Suprapubic skin (tissue), 4 donors: Measurements from ENCODE around the gene MAP2K1. TPM values are rescaled to one million over a fixed set of nuclear protein-coding genes. Genes with fewer than 3 reads are reported as not detected.
A peak's percentile ranks its signal among the peaks of the same experiment; 100 is the strongest.

ENCODE experiments used
- DNase-seq, 2 donors: peaks; one replicate each; pipeline ENCODE4 v3.0.0-alpha.2; 2019; ENCODE audit warnings: low spot score in 2 of 2
- H3K27ac ChIP-seq: fragments of 200-600 bp; sonication (generic); one replicate; pipeline ENCODE4 v1.5.1; 2019
- H3K27me3 ChIP-seq: fragments of 200-600 bp; sonication (generic); one replicate; pipeline ENCODE4 v1.5.1; 2019
- H3K36me3 ChIP-seq: fragments of 200-600 bp; sonication (generic); one replicate; pipeline ENCODE4 v1.5.1; 2019
- H3K4me1 ChIP-seq: fragments of 200-600 bp; sonication (generic); one replicate; pipeline ENCODE4 v1.5.1; 2019
- H3K4me3 ChIP-seq: fragments of 200-600 bp; sonication (generic); one replicate; pipeline ENCODE4 v1.5.1; 2019; ENCODE audit warnings: mild to moderate bottlenecking
- H3K9me3 ChIP-seq: fragments of 200-600 bp; sonication (generic); one replicate; pipeline ENCODE4 v1.5.1; 2019
- CTCF ChIP-seq, 2 donors: fragments of 200-600 bp in 1 of 2; fragments of 450-650 bp in 1 of 2; sonication (generic) in 1 of 2; IDR thresholded peaks; one replicate each; pipeline ENCODE4 v1.5.1; 2016 to 2019; ENCODE audit warnings: antibody characterized with exemption in 2 of 2, mild to moderate bottlenecking in 1 of 2, moderate library complexity in 1 of 2
- EP300 ChIP-seq: sonication (generic); formaldehyde crosslinking; IDR thresholded peaks from one replicate; pipeline ENCODE4 v1.6.1; 2017; ENCODE audit warnings: antibody characterized with exemption
- POLR2A ChIP-seq, 2 donors: fragments of 450-650 bp; IDR thresholded peaks; one replicate each; pipeline ENCODE4 v1.6.1; 2017; ENCODE audit warnings: antibody characterized with exemption in 2 of 2, mild to moderate bottlenecking in 2 of 2, moderate library complexity in 2 of 2
- POLR2AphosphoS5 ChIP-seq, 3 donors: sonication (generic); formaldehyde crosslinking; IDR thresholded peaks; one replicate each; pipeline ENCODE4 v1.6.1; 2017; ENCODE audit warnings: antibody characterized with exemption in 3 of 3
- WGBS: methylation state at CpG from one replicate; pipeline ENCODE4 v1.1.5; 2018; 5-methylcytosine and 5-hydroxymethylcytosine counted together
- total RNA-seq, 4 donors: library from RNA; depleted of rRNA; stranded (reverse); fragments of >200 nt; gene quantifications; one replicate each; pipeline ENCODE4 v1.1.0, GENCODE V29; 2016

The MAP2K1 gene
- total RNA-seq, 4 donors from 2014 or later: 23.6 to 31.0 (median 27.9) TPM

GRCh38 chr15:66387163-66388042 is 691 bp downstream of the MAP2K1 start:
- no peak for TF ChIP-seq CTCF (IDR thresholded peaks at IDR 0.05)
- no peak for TF ChIP-seq EP300
- TF ChIP-seq POLR2AphosphoS5 (IDR thresholded peaks at IDR 0.05): no peak
- TF ChIP-seq POLR2A (IDR thresholded peaks at IDR 0.05): no peak
- peaks cover 32% of the 10 kb centered on the region for H3K4me1 ChIP-seq
- under 1% methylated on average over 30 of the region's 62 CpGs for WGBS

GRCh38 chr15:66388043-66388363 is 1.3 kb downstream of the MAP2K1 start:
- H3K4me3 ChIP-seq: peak overlapping the region; percentile 79
- peaks cover 32% of the 10 kb centered on the region for H3K4me1 ChIP-seq

More at GRCh38 chr15:66387163-66388042, 691 bp downstream of the MAP2K1 start:
- no peaks in the 10 kb centered on the region for H3K9me3 ChIP-seq
- no peaks in the 10 kb centered on the region for H3K27me3 ChIP-seq
- peak overlapping the region; percentile 79 for H3K4me3 ChIP-seq
- H3K36me3 ChIP-seq: no peaks in the 10 kb centered on the region
- peak; percentile 85 to 87 for DNase-seq
- peak overlapping the region; percentile 93 for H3K27ac ChIP-seq

GRCh38 chr15:66388576-66388975 is 1.9 kb downstream of the MAP2K1 start:
- TF ChIP-seq POLR2A (IDR thresholded peaks at IDR 0.05): no peak
- no peak for TF ChIP-seq EP300
- no peak for TF ChIP-seq POLR2AphosphoS5 (IDR thresholded peaks at IDR 0.05)
- no peak for TF ChIP-seq CTCF (IDR thresholded peaks at IDR 0.05)
- Histone ChIP-seq H3K36me3 (no peaks in the 10 kb centered on the region), H3K27me3 (no peaks in the 10 kb centered on the region), H3K9me3 (no peaks in the 10 kb centered on the region), H3K4me1 (peaks cover 32% of the 10 kb centered on the region), H3K27ac (no peak overlapping the region), H3K4me3 (peak overlapping the region; percentile 79)
- no peak for DNase-seq
- WGBS: 87% methylated on average over 5 of the region's 5 CpGs

More at GRCh38 chr15:66388043-66388363, 1.3 kb downstream of the MAP2K1 start:
- H3K9me3 ChIP-seq: no peaks in the 10 kb centered on the region
- no peaks in the 10 kb centered on the region for H3K27me3 ChIP-seq
- TF ChIP-seq POLR2A (IDR thresholded peaks at IDR 0.05) (no peak), EP300 (no peak), CTCF (IDR thresholded peaks at IDR 0.05) (no peak)
- DNase-seq: no peak
- WGBS: 16% methylated on average over 3 of the region's 3 CpGs
- H3K27ac ChIP-seq: peak overlapping the region; percentile 93
- no peaks in the 10 kb centered on the region for H3K36me3 ChIP-seq

GRCh38 chr15:66389098-66389858 is 2.6 kb downstream of the MAP2K1 start:
- Histone ChIP-seq H3K4me1 (peaks cover 32% of the 10 kb centered on the region), H3K27ac (no peak overlapping the region), H3K27me3 (no peaks in the 10 kb centered on the region), H3K9me3 (no peaks in the 10 kb centered on the region), H3K36me3 (no peaks in the 10 kb centered on the region), H3K4me3 (no peak overlapping the region)
- no peak for DNase-seq
- WGBS: 89% methylated on average over 14 of the region's 14 CpGs
- TF ChIP-seq EP300: no peak
- TF ChIP-seq POLR2A (IDR thresholded peaks at IDR 0.05): no peak
- no peak for TF ChIP-seq CTCF (IDR thresholded peaks at IDR 0.05)
- TF ChIP-seq POLR2AphosphoS5 (IDR thresholded peaks at IDR 0.05): no peak

GRCh38 chr15:66389859-66390381 is 3.2 kb downstream of the MAP2K1 start:
- H3K27me3 ChIP-seq: no peaks in the 10 kb centered on the region
- DNase-seq: no peak
- H3K9me3 ChIP-seq: no peaks in the 10 kb centered on the region
- H3K36me3 ChIP-seq: no peaks in the 10 kb centered on the region
- peaks cover 32% of the 10 kb centered on the region for H3K4me1 ChIP-seq
- H3K27ac ChIP-seq: no peak overlapping the region
- H3K4me3 ChIP-seq: no peak overlapping the region
- TF ChIP-seq CTCF (IDR thresholded peaks at IDR 0.05) (no peak), POLR2AphosphoS5 (IDR thresholded peaks at IDR 0.05) (no peak), EP300 (no peak), POLR2A (IDR thresholded peaks at IDR 0.05) (no peak)
